Trophoblast cell (in vitro differentiated cells and primary cell): ENCODE results near the gene MTREX. TPM values are rescaled to one million over a fixed set of nuclear protein-coding genes. Genes with fewer than 3 reads are reported as not detected.

Experiments used
- DNase-seq, 2 donors: peaks; one replicate each; pipeline ENCODE4 v3.0.0-alpha.2; 2016
- H2AFZ ChIP-seq: 2 replicates; pipeline ENCODE4 v1.6.1; 2013; ENCODE audit warnings: low read length, moderate library complexity, mild to moderate bottlenecking; ENCODE audit not compliant: insufficient read depth, poor library complexity
- H2AK5ac ChIP-seq: 2 replicates; pipeline ENCODE4 v1.6.1; 2013; ENCODE audit warnings: mild to moderate bottlenecking, low read length
- H2BK120ac ChIP-seq: 2 replicates; pipeline ENCODE4 v1.6.1; 2013; ENCODE audit warnings: low read length, mild to moderate bottlenecking, moderate library complexity; ENCODE audit not compliant: insufficient read depth, poor library complexity
- H2BK12ac ChIP-seq: 2 replicates; pipeline ENCODE4 v1.6.1; 2013; ENCODE audit warnings: mild to moderate bottlenecking, low read length, moderate library complexity
- H2BK5ac ChIP-seq: 2 replicates; pipeline ENCODE4 v1.6.1; 2013; ENCODE audit warnings: low read length, low read depth, moderate library complexity, mild to moderate bottlenecking; ENCODE audit not compliant: poor library complexity
- H3K14ac ChIP-seq: 2 replicates; pipeline ENCODE4 v1.6.1; 2013; ENCODE audit warnings: mild to moderate bottlenecking, low read length
- H3K18ac ChIP-seq: 2 replicates; pipeline ENCODE4 v1.6.1; 2013; ENCODE audit warnings: mild to moderate bottlenecking, low read length
- H3K23ac ChIP-seq: 2 replicates; pipeline ENCODE4 v1.6.1; 2013; ENCODE audit warnings: low read length
- H3K27ac ChIP-seq: 2 replicates; pipeline ENCODE4 v1.5.1; 2013; ENCODE audit warnings: low read depth, mild to moderate bottlenecking, inconsistent platforms, low read length, moderate library complexity
- H3K27me3 ChIP-seq: 2 replicates; pipeline ENCODE4 v1.6.1; 2013; ENCODE audit warnings: inconsistent platforms, mild to moderate bottlenecking, low read length, moderate library complexity; ENCODE audit not compliant: insufficient read depth
- H3K36me3 ChIP-seq, 2 experiments: 1 replicate in 1 of 2; 2 replicates in 1 of 2; pipeline ENCODE4 v1.6.1; 2013; ENCODE audit warnings: low read length in 2 of 2, mild to moderate bottlenecking in 2 of 2, moderate library complexity in 1 of 2; ENCODE audit not compliant: insufficient read depth in 2 of 2, control insufficient read depth in 1 of 2
- H3K4ac ChIP-seq: 2 replicates; pipeline ENCODE4 v1.6.1; 2013; ENCODE audit warnings: low read depth, mild to moderate bottlenecking, low read length, moderate library complexity
- H3K4me1 ChIP-seq, 2 experiments: 1 replicate in 1 of 2; 2 replicates in 1 of 2; pipeline ENCODE4 v1.6.1; 2013; ENCODE audit warnings: low read length in 2 of 2, mild to moderate bottlenecking in 2 of 2, moderate library complexity in 1 of 2; ENCODE audit not compliant: insufficient read depth in 2 of 2, control insufficient read depth in 1 of 2
- H3K4me2 ChIP-seq: 2 replicates; pipeline ENCODE4 v1.6.1; 2013; ENCODE audit warnings: inconsistent platforms, mild to moderate bottlenecking, low read length, moderate library complexity
- H3K4me3 ChIP-seq: 2 replicates; pipeline ENCODE4 v1.5.1; 2013; ENCODE audit warnings: mild to moderate bottlenecking, low read depth, low read length, inconsistent platforms
- H3K79me1 ChIP-seq: one replicate; pipeline ENCODE4 v1.6.1; 2013; ENCODE audit warnings: low read length
- H3K79me2 ChIP-seq: 2 replicates; pipeline ENCODE4 v1.6.1; 2013; ENCODE audit warnings: low read length, mild to moderate bottlenecking; ENCODE audit not compliant: control insufficient read depth, insufficient read depth, poor library complexity
- H3K9ac ChIP-seq: 2 replicates; pipeline ENCODE4 v1.6.1; 2013; ENCODE audit warnings: mild to moderate bottlenecking, low read length
- H3K9me3 ChIP-seq: 2 replicates; pipeline ENCODE4 v1.6.1; 2013; ENCODE audit warnings: low read depth, mild to moderate bottlenecking, control low read depth, inconsistent platforms, low read length; ENCODE audit not compliant: insufficient read depth
- H4K12ac ChIP-seq: 2 replicates; pipeline ENCODE4 v1.6.1; 2013; ENCODE audit warnings: low read depth, mild to moderate bottlenecking, low read length, moderate library complexity
- H4K8ac ChIP-seq: 2 replicates; pipeline ENCODE4 v1.6.1; 2013; ENCODE audit warnings: low read depth, mild to moderate bottlenecking, low read length, moderate library complexity
- H4K91ac ChIP-seq: one replicate; pipeline ENCODE4 v1.6.1; 2013; ENCODE audit warnings: low read depth, mild to moderate bottlenecking, low read length, moderate library complexity
- WGBS: extraction: QIAGEN DNeasy Blood & Tissue Kit; methylation state at CpG from one replicate; pipeline ENCODE4 v1.1.7; 2013; ENCODE audit warnings: missing lambda C conversion rate; ENCODE audit not compliant: insufficient read length, insufficient coverage; ENCODE audit errors: extremely low coverage; 5-methylcytosine and 5-hydroxymethylcytosine counted together
- polyA plus RNA-seq: library from polyadenylated mRNA; stranded (reverse); fragments of 200-250 nt; gene quantifications from 2 replicates; pipeline ENCODE4 v1.2.3, GENCODE V29; 2013

Gene MTREX
- 55.7 and 57.5 TPM in 2 replicates for polyA plus RNA-seq

DNA sequence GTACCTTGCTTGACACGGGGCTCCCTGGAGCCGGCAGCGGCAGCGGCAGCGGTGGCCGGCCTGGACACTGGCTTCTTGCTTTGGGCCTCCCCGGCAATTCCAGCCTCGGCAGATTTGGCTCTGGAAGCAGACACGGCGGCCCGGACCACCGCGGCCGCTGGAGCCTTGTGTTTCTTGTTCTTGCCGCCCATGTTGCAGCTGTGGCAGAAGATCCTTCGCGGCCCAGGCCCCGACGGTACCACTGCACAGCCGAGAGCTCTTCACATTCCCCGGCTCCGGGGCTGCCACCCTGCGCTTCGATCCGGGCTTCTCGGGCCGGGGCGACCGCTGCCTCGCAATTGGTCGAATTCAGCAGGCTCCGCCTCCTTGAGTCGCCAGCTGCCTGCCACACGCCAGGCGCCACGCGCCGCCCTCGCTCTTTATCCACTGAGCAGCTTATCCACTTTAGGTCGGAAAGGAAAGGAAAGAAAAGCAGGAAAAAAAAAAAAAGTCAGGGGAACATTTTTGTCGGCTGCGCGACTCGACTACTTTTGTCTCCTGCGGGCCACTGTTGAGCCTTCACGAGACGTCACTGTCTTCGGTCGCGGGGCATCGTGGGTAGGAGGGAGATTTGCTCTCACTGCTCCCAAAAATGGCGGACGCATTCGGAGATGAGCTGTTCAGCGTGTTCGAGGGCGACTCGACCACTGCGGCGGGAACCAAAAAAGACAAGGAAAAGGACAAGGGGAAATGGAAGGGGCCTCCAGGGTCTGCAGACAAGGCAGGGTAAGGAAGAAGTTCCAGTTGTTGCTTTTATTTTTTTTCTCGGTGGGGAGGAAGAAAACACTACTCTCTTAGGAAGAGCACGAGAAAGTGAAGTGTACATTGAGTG, at the start of gene MTREX, which contains the start of gene DHX29:
TSS of gene MTREX (plus strand) at position 607 of the 871 bp plus-strand sequence. CDS start at position 632, 25 bp downstream.
TSS of gene DHX29 (minus strand) at position 312 of the 871 bp plus-strand sequence. CDS start at position 191, 121 bp downstream.
- Histone ChIP-seq H2BK12ac (no peak within 1 kb of the TSS), H3K23ac (peak within 1 kb of the TSS; percentile 11), H3K18ac (peak within 1 kb of the TSS; percentile 77), H4K91ac (peak within 1 kb of the TSS; percentile 69), H3K9me3 (no peaks in the 10 kb centered on the region), H2BK120ac (peak within 1 kb of the TSS; percentile 18), H3K79me2 (peaks cover 12% of the 10 kb centered on the region), H3K27me3 (no peaks in the 10 kb centered on the region), H3K9ac (peak within 1 kb of the TSS; percentile 95), H2AK5ac (peak within 1 kb of the TSS; percentile 38), H4K12ac (peak within 1 kb of the TSS; percentile 65), H3K4ac (peak within 1 kb of the TSS; percentile 30), H4K8ac (peak within 1 kb of the TSS; percentile 89), H3K4me3 (peak within 1 kb of the TSS; percentile 81), H2BK5ac (peak within 1 kb of the TSS; percentile 47), H3K79me1 (peaks cover 11% of the 10 kb centered on the region), H3K4me1 (peaks cover 0 to 2% of the 10 kb centered on the region in 2 experiments), H3K27ac (peak within 1 kb of the TSS; percentile 88), H3K4me2 (peak within 1 kb of the TSS; percentile 94), H3K14ac (peak within 1 kb of the TSS; percentile 74), H2AFZ (peak within 1 kb of the TSS; percentile 69), H3K36me3 (no peaks in the 10 kb centered on the region)
- WGBS = no CpG with 5 or more reads among the region's 62 CpGs
- DNase-seq = peak; percentile 91 to 95

DNA sequence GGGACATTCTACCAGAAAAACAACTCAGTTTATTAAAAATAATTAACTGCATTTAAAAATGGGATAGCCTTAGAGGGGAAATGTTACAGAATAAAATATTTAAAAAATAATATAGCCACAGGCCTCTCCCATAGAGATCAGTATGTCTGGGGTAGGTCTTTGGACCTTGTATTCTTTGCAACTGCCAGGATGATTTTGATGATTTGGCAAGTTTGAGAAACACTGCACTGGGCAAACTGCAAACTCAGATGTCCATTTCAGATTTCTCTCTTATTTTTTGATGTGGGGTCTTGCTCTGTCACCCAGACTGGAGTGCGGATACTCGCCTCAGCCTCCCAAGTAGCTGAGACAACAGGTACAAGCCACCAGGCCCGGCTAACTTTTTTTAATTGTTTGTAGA, 49.5 kb upstream of the MTREX start:
- Histone ChIP-seq H3K79me2 (no peaks in the 10 kb centered on the region), H3K18ac (no peak overlapping the region), H2AK5ac (no peak overlapping the region), H3K14ac (no peak overlapping the region), H4K12ac (no peak overlapping the region), H2AFZ (no peak overlapping the region), H3K4ac (no peak overlapping the region), H4K91ac (no peak overlapping the region), H4K8ac (no peak overlapping the region), H3K79me1 (no peaks in the 10 kb centered on the region), H3K27ac (no peak overlapping the region), H3K4me1 (no peaks in the 10 kb centered on the region), H3K9me3 (no peaks in the 10 kb centered on the region), H3K4me2 (no peak overlapping the region), H2BK120ac (no peak overlapping the region), H2BK12ac (no peak overlapping the region), H3K27me3 (no peaks in the 10 kb centered on the region), H3K23ac (no peak overlapping the region), H2BK5ac (no peak overlapping the region), H3K36me3 (peaks cover 9 to 12% of the 10 kb centered on the region in 2 experiments), H3K4me3 (no peak overlapping the region), H3K9ac (no peak overlapping the region)
- no CpG with 5 or more reads among the region's 3 CpGs for WGBS
- DNase-seq = no peak

DNA sequence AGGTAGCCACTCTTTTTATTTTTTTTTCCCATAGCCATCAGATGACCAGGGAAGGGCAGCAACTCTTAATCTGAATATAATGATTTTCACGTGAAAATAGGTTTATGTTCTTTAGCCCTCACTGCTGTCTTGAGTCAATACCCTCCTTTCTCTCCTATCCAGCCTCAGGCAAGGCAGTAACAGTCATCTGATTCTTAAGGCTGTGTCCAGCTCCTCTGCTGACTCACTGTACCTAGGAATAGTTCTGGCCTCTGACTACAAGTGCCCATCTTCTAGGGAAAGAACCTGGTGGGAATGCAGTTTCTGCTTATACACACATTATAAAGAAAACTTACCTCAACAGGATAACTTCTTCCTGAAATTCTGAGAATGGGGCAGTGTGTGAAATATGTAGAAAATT, 31.0 kb upstream of the MTREX start:
- Histone ChIP-seq H3K9ac (no peak overlapping the region), H2BK12ac (no peak overlapping the region)
- DNase-seq = peak; percentile 2 to 10

DNA sequence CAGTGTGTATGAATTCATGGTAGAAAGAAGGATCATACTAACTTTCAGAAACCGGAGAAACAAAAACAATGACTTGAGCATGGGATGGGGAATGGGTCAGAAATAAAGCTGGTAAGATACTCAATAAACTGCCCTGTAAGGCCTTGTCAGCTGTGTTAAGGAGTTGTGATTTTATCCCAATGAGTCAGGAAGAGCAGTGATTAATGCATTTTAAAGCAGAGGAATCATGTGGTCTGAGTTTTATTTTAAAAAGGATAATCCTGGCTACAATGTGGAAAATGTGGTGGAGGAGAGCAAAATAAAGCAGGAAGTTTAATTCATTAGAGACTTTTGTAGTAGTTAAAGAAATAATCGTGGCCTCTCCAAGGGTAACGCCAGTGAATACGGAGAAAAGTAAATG, 29.0 kb upstream of the MTREX start:
- H2BK12ac ChIP-seq = no peak overlapping the region
- H3K18ac ChIP-seq = no peak overlapping the region
- H3K27ac ChIP-seq = no peak overlapping the region
- no peak overlapping the region for H2AFZ ChIP-seq
- H3K79me2 ChIP-seq = no peaks in the 10 kb centered on the region
- H3K79me1 ChIP-seq = no peaks in the 10 kb centered on the region
- H4K8ac ChIP-seq = no peak overlapping the region
- H3K4ac ChIP-seq = no peak overlapping the region
- H3K27me3 ChIP-seq = no peaks in the 10 kb centered on the region
- no peak overlapping the region for H3K23ac ChIP-seq
- H4K12ac ChIP-seq = no peak overlapping the region
- no peak overlapping the region for H3K9ac ChIP-seq
- H3K36me3 ChIP-seq = peaks cover 6 to 15% of the 10 kb centered on the region in 2 experiments
- H2BK120ac ChIP-seq = no peak overlapping the region
- no CpG with 5 or more reads among the region's 4 CpGs for WGBS
- no peaks in the 10 kb centered on the region for H3K9me3 ChIP-seq
- H2BK5ac ChIP-seq = no peak overlapping the region
- H3K4me2 ChIP-seq = no peak overlapping the region
- no peak overlapping the region for H3K4me3 ChIP-seq
- H3K14ac ChIP-seq = no peak overlapping the region
- no peaks in the 10 kb centered on the region for H3K4me1 ChIP-seq
- H4K91ac ChIP-seq = no peak overlapping the region
- no peak for DNase-seq
- no peak overlapping the region for H2AK5ac ChIP-seq

More for the DNA sequence above, 31.0 kb upstream of the MTREX start:
- H3K27ac ChIP-seq = no peak overlapping the region
- no peak overlapping the region for H2BK5ac ChIP-seq
- no peaks in the 10 kb centered on the region for H3K79me2 ChIP-seq
- H3K4me1 ChIP-seq = no peaks in the 10 kb centered on the region
- no peak overlapping the region for H3K23ac ChIP-seq
- no peak overlapping the region for H3K4me2 ChIP-seq
- no peak overlapping the region for H3K18ac ChIP-seq
- H3K36me3 ChIP-seq = peaks cover 8 to 14% of the 10 kb centered on the region in 2 experiments
- no peak overlapping the region for H2AK5ac ChIP-seq
- H3K79me1 ChIP-seq = no peaks in the 10 kb centered on the region
- H3K14ac ChIP-seq = no peak overlapping the region
- H3K27me3 ChIP-seq = no peaks in the 10 kb centered on the region
- no CpG with 5 or more reads among the region's 1 CpG for WGBS
- H4K91ac ChIP-seq = no peak overlapping the region
- H4K8ac ChIP-seq = no peak overlapping the region
- H3K4me3 ChIP-seq = no peak overlapping the region
- no peak overlapping the region for H2BK120ac ChIP-seq
- no peak overlapping the region for H2AFZ ChIP-seq
- no peak overlapping the region for H3K4ac ChIP-seq
- no peak overlapping the region for H4K12ac ChIP-seq
- H3K9me3 ChIP-seq = no peaks in the 10 kb centered on the region
